ENCODE data around the gene ADAMTS17.

- TF ChIP-seq TAF1 (IDR thresholded peaks at IDR 0.05; ENCODE audit: low read depth): no peak
- no peak for TF ChIP-seq EP300 (IDR thresholded peaks at IDR 0.05; ENCODE audit: borderline replicate concordance)
- no peak for TF ChIP-seq EGR1 (IDR thresholded peaks at IDR 0.05)
- TF ChIP-seq TCF12 (IDR thresholded peaks at IDR 0.05; ENCODE audit: low read depth): no peak
- TF ChIP-seq MAX (IDR thresholded peaks at IDR 0.05): no peak
- no peak for TF ChIP-seq CEBPB (IDR thresholded peaks at IDR 0.05)
- TF ChIP-seq REST (IDR thresholded peaks at IDR 0.05; ENCODE audit: low read depth): no peak
- TF ChIP-seq USF1 (IDR thresholded peaks at IDR 0.05): no peak
- no peak for TF ChIP-seq CREB1 (IDR thresholded peaks at IDR 0.05; ENCODE audit: low read depth)
- TF ChIP-seq TEAD4 (IDR thresholded peaks at IDR 0.05): no peak
Measured at GRCh38 chr15:99957642-99958013, 384.1 kb downstream of the ADAMTS17 start.

All from Ishikawa (cell line).